ENCODE measurements around the gene MGAT5. TPM values are rescaled to one million over a fixed set of nuclear protein-coding genes. Genes with fewer than 3 reads are reported as not detected.

Gene MGAT5
- total RNA-seq, 2 donors from 2014 or later, result 61.7 to 63.2 TPM

DNA sequence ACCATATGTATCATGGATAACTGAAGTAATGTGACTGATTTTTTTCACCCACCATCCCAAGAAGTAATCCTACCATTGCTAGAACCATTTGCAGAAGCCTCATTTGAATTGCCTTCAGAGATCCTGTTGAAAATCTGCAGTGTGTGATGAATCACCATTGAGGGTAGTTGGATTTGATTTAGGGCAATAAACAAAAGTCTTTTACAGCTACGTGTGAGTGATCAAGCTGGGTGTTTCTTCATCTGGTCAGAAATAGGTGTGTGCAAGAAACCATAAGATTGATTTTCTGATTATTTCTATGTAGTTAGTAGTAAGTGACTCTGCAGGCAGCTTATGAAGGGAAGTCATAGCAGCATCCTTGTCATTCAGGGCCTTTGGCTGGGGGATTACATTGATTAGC is 159.6 kb downstream of the MGAT5 start:
- H3K4me1 ChIP-seq, result peaks cover 7% of the 10 kb centered on the region
- no peak overlapping the region for H3K27ac ChIP-seq
- no peak overlapping the region for H3K9ac ChIP-seq (ENCODE audit: low read depth in 2 of 2, low read length in 2 of 2)
- no peaks in the 10 kb centered on the region for H3K36me3 ChIP-seq
- no peak overlapping the region for H3K4me3 ChIP-seq
- DNase-seq, result no peak
- intact Hi-C loops (cut with DNase I), result loop anchor here (5.0 kb wide), 2 partner anchors 36 to 296 kb away; no protein-coding TSS in a partner anchor
- no peaks in the 10 kb centered on the region for H3K9me3 ChIP-seq
- H3K27me3 ChIP-seq, result no peaks in the 10 kb centered on the region
- TF ChIP-seq, protein P1, sequence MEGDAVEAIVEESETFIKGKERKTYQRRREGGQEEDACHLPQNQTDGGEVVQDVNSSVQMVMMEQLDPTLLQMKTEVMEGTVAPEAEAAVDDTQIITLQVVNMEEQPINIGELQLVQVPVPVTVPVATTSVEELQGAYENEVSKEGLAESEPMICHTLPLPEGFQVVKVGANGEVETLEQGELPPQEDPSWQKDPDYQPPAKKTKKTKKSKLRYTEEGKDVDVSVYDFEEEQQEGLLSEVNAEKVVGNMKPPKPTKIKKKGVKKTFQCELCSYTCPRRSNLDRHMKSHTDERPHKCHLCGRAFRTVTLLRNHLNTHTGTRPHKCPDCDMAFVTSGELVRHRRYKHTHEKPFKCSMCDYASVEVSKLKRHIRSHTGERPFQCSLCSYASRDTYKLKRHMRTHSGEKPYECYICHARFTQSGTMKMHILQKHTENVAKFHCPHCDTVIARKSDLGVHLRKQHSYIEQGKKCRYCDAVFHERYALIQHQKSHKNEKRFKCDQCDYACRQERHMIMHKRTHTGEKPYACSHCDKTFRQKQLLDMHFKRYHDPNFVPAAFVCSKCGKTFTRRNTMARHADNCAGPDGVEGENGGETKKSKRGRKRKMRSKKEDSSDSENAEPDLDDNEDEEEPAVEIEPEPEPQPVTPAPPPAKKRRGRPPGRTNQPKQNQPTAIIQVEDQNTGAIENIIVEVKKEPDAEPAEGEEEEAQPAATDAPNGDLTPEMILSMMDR (IDR thresholded peaks at IDR 0.05), result no peak

DNA sequence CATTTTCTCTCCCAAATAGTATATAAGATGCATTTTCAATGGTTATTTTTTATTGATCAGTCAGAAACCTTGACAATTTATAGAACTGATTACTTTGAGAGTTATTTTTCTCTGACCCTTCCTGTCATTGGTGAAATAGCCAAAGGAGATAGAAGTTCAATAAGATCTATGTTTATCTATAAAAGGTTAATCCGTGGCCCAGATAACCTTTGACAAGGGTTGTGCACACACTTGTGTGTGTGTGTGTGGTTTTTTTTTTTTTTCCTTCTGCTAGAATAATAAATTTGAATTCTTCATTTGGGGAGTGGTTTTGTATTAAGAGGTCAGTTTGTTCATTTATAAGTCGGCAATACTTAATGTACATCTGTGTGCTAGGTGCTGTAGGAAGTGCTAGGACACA is 160.0 kb downstream of the MGAT5 start:
- Histone ChIP-seq H3K27ac (no peak overlapping the region), H3K9me3 (no peaks in the 10 kb centered on the region), H3K27me3 (no peaks in the 10 kb centered on the region), H3K36me3 (no peaks in the 10 kb centered on the region), H3K4me3 (no peak overlapping the region), H3K9ac (ENCODE audit: low read depth in 2 of 2, low read length in 2 of 2) (no peak overlapping the region), H3K4me1 (peaks cover 7% of the 10 kb centered on the region)
- TF ChIP-seq, protein P1 (IDR thresholded peaks at IDR 0.05), result no peak
- intact Hi-C loops (cut with DNase I), result loop anchor here (5.0 kb wide), 2 partner anchors 37 to 297 kb away; no protein-coding TSS in a partner anchor
- DNase-seq, result no peak

DNA sequence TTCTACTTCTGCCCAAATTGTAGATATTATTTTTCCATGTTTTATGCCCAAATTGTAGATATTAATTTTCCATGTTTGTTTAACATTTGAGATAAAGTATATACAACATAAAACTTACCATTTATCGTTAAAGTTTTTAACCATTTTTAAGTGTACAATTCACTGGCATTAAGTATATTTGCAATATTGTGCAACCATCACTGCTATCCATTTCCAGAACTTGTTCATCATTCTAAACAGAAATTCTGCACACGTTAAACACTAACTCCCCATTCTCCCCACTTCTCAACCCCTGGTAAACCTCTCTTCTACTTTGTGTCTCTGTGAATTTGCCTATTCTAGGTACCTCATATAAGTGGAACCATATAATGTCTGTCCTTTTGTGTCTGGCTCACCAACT is 162.1 kb downstream of the MGAT5 start:
- DNase-seq, result no peak
- Histone ChIP-seq H3K9me3 (no peaks in the 10 kb centered on the region), H3K4me3 (no peak overlapping the region), H3K36me3 (no peaks in the 10 kb centered on the region), H3K27me3 (no peaks in the 10 kb centered on the region), H3K27ac (no peak overlapping the region), H3K9ac (ENCODE audit: low read depth in 2 of 2, low read length in 2 of 2) (no peak overlapping the region), H3K4me1 (peaks cover 7% of the 10 kb centered on the region)
- TF ChIP-seq, protein P1 (IDR thresholded peaks at IDR 0.05), result no peak
- intact Hi-C loops (cut with DNase I), result no loop called here

DNA sequence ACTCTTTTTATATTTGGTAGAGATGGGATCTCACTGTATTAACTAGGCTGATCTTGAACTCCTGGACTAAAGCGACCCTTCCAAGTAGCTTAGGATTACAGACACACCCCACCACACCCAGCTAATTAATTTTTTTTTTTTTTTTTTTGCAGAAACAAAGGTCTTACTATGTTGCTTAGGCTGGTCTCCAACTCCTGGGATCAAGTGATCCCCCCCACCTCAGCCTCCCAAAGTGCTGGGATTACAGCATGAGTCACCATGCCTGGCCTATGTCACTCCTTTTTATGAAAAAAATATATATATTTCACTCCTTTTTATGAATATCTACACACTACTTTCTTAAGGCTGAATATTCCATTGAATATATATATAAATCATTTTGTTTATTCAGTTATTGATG is 162.8 kb downstream of the MGAT5 start:
- no peaks in the 10 kb centered on the region for H3K36me3 ChIP-seq
- H3K9me3 ChIP-seq, result no peaks in the 10 kb centered on the region
- DNase-seq, result no peak
- TF ChIP-seq, protein P1 (IDR thresholded peaks at IDR 0.05), result no peak
- H3K9ac ChIP-seq (ENCODE audit: low read depth in 2 of 2, low read length in 2 of 2), result no peak overlapping the region
- no peak overlapping the region for H3K27ac ChIP-seq
- no peaks in the 10 kb centered on the region for H3K27me3 ChIP-seq
- no peak overlapping the region for H3K4me3 ChIP-seq
- H3K4me1 ChIP-seq, result peaks cover 1% of the 10 kb centered on the region
- intact Hi-C loops (cut with DNase I), result no loop called here

DNA sequence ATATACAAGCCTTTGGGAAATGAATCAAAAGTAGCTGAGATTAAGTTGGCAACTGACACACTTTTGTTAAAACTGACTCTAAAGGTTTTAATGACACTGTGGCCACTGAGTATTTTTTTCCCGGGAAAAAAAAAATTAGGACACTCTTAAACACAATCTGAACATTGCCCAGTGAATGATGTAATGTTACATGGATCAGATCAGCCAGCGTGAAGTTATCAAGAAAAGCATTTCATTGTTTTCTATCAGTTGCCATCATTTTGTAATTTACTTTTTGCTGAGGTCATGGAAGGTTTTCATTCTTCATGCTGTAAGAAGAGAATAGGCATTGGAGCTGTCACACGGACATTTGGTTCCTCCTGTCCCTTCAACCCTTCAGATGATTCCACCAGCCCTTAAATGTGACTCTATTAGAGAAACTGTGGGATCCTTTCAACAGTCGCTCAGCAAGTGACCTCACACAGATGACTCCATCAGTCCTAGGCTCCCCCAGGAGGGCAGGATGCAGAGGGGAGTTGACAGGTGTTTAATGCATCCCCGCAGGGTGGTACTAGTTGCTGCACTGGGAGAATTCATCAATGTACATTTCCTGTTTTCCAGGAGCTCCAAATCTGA is 164.2 kb downstream of the MGAT5 start:
- Histone ChIP-seq H3K4me3 (no peak overlapping the region), H3K27me3 (no peaks in the 10 kb centered on the region), H3K36me3 (peaks cover 3% of the 10 kb centered on the region), H3K4me1 (no peaks in the 10 kb centered on the region), H3K27ac (no peak overlapping the region), H3K9ac (ENCODE audit: low read depth in 2 of 2, low read length in 2 of 2) (no peak overlapping the region), H3K9me3 (no peaks in the 10 kb centered on the region)
- intact Hi-C loops (cut with DNase I), result no loop called here
- DNase-seq, result no peak
- TF ChIP-seq, protein P1 (IDR thresholded peaks at IDR 0.05), result no peak
